Measurements from ENCODE around the gene WIPF1. TPM values are rescaled to one million over a fixed set of nuclear protein-coding genes. Genes with fewer than 3 reads are reported as not detected.

WIPF1 gene
- total and polyA plus RNA-seq, 2 of the 13 experiments (the other 11 are each of a cell fraction or from before 2014, with no cell fraction given), result 0.01 TPM; not detected in 1

GRCh38 chr2:174552880-174553279 lies 44.7 kb downstream of the WIPF1 start (continued):
- TF ChIP-seq ZHX2 (IDR thresholded peaks at IDR 0.05; ENCODE audit: low read depth), result no peak
- no peak for TF ChIP-seq ZHX2 (CRISPR knock-in tag; IDR thresholded peaks at IDR 0.05; ENCODE audit: borderline replicate concordance)
- TF ChIP-seq CBX5 (CRISPR knock-in tag; IDR thresholded peaks at IDR 0.05; ENCODE audit: borderline replicate concordance), result no peak
- no peak for TF ChIP-seq ZNF589 (CRISPR knock-in tag; conservative IDR thresholded peaks at IDR 0.05)
- TF ChIP-seq PRPF4 (IDR thresholded peaks at IDR 0.05; ENCODE audit: low read depth, low read length, poor library complexity, severe bottlenecking), result no peak
- no peak for TF ChIP-seq TFAP4 (IDR thresholded peaks at IDR 0.05; ENCODE audit: borderline replicate concordance, low read depth)
- no peak for TF ChIP-seq ZNF263 (CRISPR knock-in tag; IDR thresholded peaks at IDR 0.05)
- no peak for TF ChIP-seq CCDC6 (CRISPR knock-in tag; IDR thresholded peaks at IDR 0.05)
- no peak for TF ChIP-seq ZNF678 (CRISPR knock-in tag; IDR thresholded peaks at IDR 0.05)
- TF ChIP-seq POLR2A (IDR thresholded peaks at IDR 0.05; ENCODE audit: insufficient read depth in 1 of 2, low read depth in 2 of 2, low read length in 2 of 2), result no peak
